HG03064 (cell line): Measurements from ENCODE around the gene HPS1.

Experiments
- ATAC-seq: cut with Tn5 transposase; IDR thresholded peaks from one replicate; pipeline ENCODE4 v1.9.1; 2021; ENCODE audit warnings: low read depth; ENCODE audit not compliant: unreplicated experiment

Gene HPS1

GRCh38 chr10:98446661-98447221 lies at the start of gene HPS1:
Gene HPS1, minus strand, starts transcription at chr10:98446935. Its CDS starts 3,695 bp downstream, at chr10:98443240.
- ATAC-seq = peak; percentile 86

- no peak for ATAC-seq
Observed at GRCh38 chr10:98492763-98493162, 46.0 kb upstream of the HPS1 start.

GRCh38 chr10:98489561-98490481 lies 43.1 kb upstream of the HPS1 start:
- ATAC-seq = no peak

GRCh38 chr10:98488669-98489430 lies 42.1 kb upstream of the HPS1 start:
- ATAC-seq = no peak

- no peak for ATAC-seq
Observed at GRCh38 chr10:98487649-98488048, 40.9 kb upstream of the HPS1 start.

- ATAC-seq = no peak
Observed at GRCh38 chr10:98486421-98486820, 39.7 kb upstream of the HPS1 start.

GRCh38 chr10:98485959-98486358 lies 39.2 kb upstream of the HPS1 start:
- no peak for ATAC-seq

GRCh38 chr10:98483658-98484057 lies 36.9 kb upstream of the HPS1 start:
- no peak for ATAC-seq

- ATAC-seq = no peak
Observed at GRCh38 chr10:98482096-98482495, 35.4 kb upstream of the HPS1 start.

GRCh38 chr10:98481404-98481945 lies 34.7 kb upstream of the HPS1 start:
- ATAC-seq = no peak

- no peak for ATAC-seq
Observed at GRCh38 chr10:98478430-98479222, 31.9 kb upstream of the HPS1 start.

- no peak for ATAC-seq
Observed at GRCh38 chr10:98477861-98478260, 31.1 kb upstream of the HPS1 start.

- ATAC-seq = no peak
Observed at GRCh38 chr10:98474628-98475027, 27.9 kb upstream of the HPS1 start.

- ATAC-seq = no peak
Observed at GRCh38 chr10:98472196-98472595, 25.5 kb upstream of the HPS1 start.

GRCh38 chr10:98470850-98471249 lies 24.1 kb upstream of the HPS1 start:
- no peak for ATAC-seq

GRCh38 chr10:98469001-98469931 lies 22.5 kb upstream of the HPS1 start:
- no peak for ATAC-seq

- ATAC-seq = peak; percentile 95
Observed at GRCh38 chr10:98467506-98468318, 21.0 kb upstream of the HPS1 start.

GRCh38 chr10:98466861-98467505 lies 20.2 kb upstream of the HPS1 start:
- ATAC-seq = no peak
